Measurements from ENCODE around the gene ADGRA1.

ADGRA1 gene

GRCh38 chr10:133056001-133056400, 31.7 kb upstream of the ADGRA1 start:
- DNase-seq (ENCODE audit: low read depth): no peak

GRCh38 chr10:133056651-133057178, 31.0 kb upstream of the ADGRA1 start:
- DNase-seq (ENCODE audit: low read depth): no peak

- DNase-seq (ENCODE audit: low read depth): no peak
Measured at GRCh38 chr10:133058331-133059092, 29.2 kb upstream of the ADGRA1 start.

- no peak for DNase-seq (ENCODE audit: low read depth)
Measured at GRCh38 chr10:133059093-133059470, 28.6 kb upstream of the ADGRA1 start.

GRCh38 chr10:133059571-133059970, 28.2 kb upstream of the ADGRA1 start:
- no peak for DNase-seq (ENCODE audit: low read depth)

GRCh38 chr10:133060022-133060421, 27.7 kb upstream of the ADGRA1 start:
- no peak for DNase-seq (ENCODE audit: low read depth)

GRCh38 chr10:133060466-133060865, 27.3 kb upstream of the ADGRA1 start:
- no peak for DNase-seq (ENCODE audit: low read depth)

- no peak for DNase-seq (ENCODE audit: low read depth)
Measured at GRCh38 chr10:133060881-133061280, 26.8 kb upstream of the ADGRA1 start.

- no peak for DNase-seq (ENCODE audit: low read depth)
Measured at GRCh38 chr10:133061296-133062038, 26.3 kb upstream of the ADGRA1 start.

GRCh38 chr10:133062085-133062484, 25.6 kb upstream of the ADGRA1 start:
- no peak for DNase-seq (ENCODE audit: low read depth)

GRCh38 chr10:133062635-133063034, 25.1 kb upstream of the ADGRA1 start:
- no peak for DNase-seq (ENCODE audit: low read depth)

- DNase-seq (ENCODE audit: low read depth): no peak
Measured at GRCh38 chr10:133067149-133068105, 20.3 kb upstream of the ADGRA1 start.

- DNase-seq (ENCODE audit: low read depth): no peak
Measured at GRCh38 chr10:133068111-133069032, 19.4 kb upstream of the ADGRA1 start.

- no peak for DNase-seq (ENCODE audit: low read depth)
Measured at GRCh38 chr10:133069033-133069525, 18.6 kb upstream of the ADGRA1 start.

- DNase-seq (ENCODE audit: low read depth): no peak
Measured at GRCh38 chr10:133070405-133070804, 17.3 kb upstream of the ADGRA1 start.

GRCh38 chr10:133070810-133071209, 16.9 kb upstream of the ADGRA1 start:
- no peak for DNase-seq (ENCODE audit: low read depth)

- DNase-seq (ENCODE audit: low read depth): no peak
Measured at GRCh38 chr10:133071733-133072132, 16.0 kb upstream of the ADGRA1 start.

- no peak for DNase-seq (ENCODE audit: low read depth)
Measured at GRCh38 chr10:133072196-133072595, 15.5 kb upstream of the ADGRA1 start.

- no peak for DNase-seq (ENCODE audit: low read depth)
Measured at GRCh38 chr10:133072720-133073390, 14.9 kb upstream of the ADGRA1 start.
